ENCODE results near the gene ATG16L1.

ATG16L1 gene

DNA sequence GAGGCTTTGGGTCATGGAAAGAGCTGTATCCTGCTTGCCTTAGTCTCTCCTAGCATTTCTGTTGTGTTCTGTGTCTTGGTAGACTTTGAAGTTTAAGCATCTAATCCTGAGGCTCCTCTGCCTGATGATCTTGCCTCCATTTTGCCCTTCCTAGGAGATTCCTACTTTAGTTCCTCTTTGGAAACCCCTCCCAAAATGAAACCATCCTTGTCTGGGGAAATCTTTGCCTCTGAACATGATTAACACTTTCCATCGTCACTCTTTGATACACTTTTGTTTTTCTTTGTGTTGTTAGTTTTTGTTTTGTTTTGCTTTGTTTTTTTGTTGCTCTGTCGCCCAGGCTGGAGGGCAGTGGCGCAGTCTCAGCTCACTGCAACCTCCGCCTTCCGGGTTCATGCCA lies 9.2 kb downstream of the ATG16L1 start:
- DNase-seq (ENCODE audit: low read depth in 3 of 3): no peak

DNA sequence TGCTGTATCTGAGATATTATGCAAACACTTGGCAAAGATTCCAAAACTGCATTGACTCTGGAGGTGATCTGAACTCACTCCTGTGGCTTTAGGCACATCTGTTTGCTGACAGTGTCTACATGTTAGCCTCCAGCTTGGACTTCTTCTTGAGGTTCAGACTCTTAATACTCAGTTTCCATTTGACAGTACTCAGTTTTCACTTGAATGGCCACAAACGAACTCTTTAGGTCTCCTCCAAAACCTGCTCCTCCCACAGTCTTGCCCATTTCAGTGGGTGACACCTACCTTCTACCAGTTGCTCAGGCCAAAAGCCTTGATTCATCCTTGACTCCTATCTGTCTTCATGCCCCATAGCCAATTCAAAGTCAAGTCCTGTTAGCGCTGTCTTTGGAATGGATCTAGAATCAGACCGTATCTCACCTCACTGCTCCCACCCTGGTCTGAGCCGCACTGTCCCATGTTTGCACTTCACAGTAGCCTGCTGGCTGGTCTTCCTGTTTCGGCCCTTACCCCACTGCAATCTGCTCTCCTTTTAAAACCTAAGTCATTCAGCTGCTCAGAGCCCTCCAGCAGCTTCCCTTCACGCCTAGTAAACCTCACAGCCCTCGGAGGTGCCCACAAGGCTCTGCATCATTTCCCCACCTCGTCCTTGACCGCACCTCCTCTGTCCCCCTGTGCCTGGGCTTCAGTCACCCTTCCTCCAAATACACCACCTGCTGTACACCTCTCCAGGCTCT lies 10.5 kb downstream of the ATG16L1 start:
- DNase-seq (ENCODE audit: low read depth in 3 of 3): no peak

DNA sequence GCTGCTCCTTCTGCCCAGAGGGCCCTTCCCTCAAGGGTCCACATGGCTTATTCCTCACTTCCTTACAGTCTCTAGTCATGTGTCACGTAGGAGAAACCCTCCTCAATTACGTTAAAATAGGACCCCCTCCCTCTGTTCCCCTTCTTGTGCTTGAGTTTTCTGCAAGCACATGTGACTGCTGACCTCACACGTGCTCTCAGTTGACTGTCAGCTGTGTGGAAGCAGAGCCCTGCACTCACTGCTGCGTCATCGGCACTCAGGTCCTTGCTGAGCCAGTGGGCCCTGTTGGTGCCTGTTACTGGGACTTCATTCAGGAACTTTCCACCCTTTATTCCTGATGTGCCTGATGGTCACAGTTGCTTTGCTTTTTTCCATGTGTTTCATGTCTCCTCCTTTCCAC lies 11.1 kb downstream of the ATG16L1 start:
- no peak for DNase-seq (ENCODE audit: low read depth in 3 of 3)

DNA sequence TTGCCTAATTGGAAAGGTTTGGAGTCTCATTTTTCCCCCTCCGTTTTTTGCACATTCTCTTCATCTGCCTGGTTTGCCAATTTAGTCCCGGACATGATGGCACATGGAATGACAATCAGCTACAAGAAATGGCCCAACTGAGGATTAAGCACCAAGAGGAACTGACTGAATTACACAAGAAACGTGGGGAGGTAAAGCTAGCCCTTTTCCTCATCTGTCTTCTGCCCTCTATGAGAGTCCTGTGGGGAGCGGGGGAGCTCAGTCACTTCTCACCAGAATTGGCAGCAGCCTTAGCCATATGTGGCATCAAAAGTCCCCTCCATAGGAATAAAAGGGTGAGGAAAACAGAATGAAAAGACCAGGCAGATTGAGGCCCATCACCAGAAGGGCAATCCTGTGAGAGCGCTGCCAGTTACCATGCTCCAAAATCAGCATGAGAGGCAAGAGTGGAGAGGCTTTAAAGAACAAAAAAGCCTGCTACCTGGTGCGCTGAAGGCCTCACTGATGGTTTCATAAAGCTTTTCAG lies 11.6 kb downstream of the ATG16L1 start:
- no peak for DNase-seq (ENCODE audit: low read depth in 3 of 3)

DNA sequence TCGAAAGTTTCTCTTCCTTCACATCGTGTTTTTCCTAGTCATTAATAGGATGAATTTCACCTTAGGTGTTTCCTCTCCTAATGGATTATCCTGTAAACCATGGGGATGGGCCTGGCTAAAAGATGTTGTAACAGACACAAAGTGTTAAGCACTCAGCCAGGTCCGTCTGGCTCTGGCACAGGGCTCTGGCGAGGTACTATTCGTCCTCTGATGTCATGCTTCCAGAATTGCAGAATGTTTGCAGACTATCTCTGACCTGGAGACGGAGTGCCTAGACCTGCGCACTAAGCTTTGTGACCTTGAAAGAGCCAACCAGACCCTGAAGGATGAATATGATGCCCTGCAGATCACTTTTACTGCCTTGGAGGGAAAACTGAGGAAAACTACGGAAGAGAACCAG lies 13.2 kb downstream of the ATG16L1 start:
- DNase-seq (ENCODE audit: low read depth in 3 of 3): no peak

DNA sequence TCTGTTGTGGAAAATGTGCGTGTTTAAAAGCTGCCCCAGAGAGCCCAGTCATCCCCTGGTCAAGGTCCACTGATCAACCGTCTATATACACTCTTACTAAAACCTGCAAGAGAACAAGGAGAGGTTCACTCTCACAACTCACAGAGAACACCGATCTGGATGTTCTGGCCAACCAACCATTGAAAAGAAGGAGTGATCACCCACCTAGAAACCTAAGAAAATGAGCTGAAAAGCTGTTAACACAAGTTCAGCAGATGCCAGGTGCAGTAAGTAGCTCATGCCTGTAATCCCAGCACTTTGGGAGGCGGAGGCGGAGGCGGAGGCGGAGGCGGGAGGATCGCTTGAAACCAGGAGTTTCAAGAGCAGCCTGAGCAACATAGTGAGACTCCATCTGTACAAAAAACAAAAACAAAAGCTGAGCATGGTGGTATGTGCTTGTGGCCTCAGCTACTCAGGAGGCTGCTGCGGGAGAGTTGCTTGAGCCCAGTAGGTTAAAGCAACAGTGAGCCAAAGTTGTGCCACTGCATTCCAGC lies 14.5 kb downstream of the ATG16L1 start:
- DNase-seq (ENCODE audit: low read depth in 3 of 3): no peak

DNA sequence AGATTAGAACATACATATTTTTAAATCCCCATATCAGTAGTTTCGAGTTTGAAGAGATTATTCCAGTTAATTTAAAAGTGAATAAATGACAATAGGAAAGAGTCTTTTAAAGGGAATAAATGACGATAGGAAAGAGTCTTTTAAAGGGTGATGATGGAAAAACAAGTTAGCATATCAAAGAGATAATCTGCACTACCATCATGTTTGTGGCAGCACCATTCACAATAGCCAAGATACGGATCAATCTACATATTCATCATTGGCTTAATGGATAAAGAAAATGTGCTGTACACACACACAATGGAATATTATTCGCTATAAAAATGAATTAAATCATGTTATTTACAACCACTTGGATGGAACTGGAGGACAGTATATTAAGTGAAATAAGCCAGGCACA lies 15.0 kb downstream of the ATG16L1 start:
- DNase-seq (ENCODE audit: low read depth in 3 of 3): no peak

DNA sequence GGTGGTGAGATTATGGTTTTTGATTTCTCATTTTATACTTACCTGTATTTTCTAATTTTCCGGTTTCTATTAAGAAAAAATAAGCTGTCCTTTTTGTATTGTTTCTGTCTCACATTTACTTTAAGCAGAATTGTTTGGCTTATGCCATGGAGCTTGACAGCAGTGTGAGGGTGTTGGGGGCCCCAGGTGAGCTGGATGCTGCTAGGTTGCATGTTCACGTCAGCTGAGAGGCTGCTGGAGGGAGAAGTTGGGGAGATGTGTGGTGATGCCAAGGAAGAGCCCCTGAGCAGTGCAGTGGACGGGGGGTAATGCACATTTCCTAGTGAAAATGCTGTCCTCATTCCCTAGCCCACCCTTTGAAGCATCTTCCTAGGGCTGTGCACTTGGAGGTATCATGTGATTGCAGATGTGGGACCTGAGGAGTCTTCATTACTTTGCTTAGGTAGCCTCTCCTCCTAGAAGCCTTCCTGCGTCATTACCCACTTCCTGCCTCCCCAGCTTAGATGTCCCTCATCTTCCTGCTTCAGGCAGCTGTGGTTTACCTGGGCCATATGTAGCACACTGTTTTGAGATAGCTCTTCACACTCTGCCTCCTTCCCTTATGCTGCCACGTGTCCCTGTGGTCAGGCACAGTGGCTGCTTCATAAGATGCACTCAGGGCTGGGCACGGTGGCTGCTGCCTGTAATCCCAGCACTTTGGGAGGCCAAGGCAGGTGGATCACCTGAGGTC lies 16.2 kb downstream of the ATG16L1 start:
- DNase-seq (ENCODE audit: low read depth in 3 of 3): peak; percentile 14 to 66 (median 50)

DNA sequence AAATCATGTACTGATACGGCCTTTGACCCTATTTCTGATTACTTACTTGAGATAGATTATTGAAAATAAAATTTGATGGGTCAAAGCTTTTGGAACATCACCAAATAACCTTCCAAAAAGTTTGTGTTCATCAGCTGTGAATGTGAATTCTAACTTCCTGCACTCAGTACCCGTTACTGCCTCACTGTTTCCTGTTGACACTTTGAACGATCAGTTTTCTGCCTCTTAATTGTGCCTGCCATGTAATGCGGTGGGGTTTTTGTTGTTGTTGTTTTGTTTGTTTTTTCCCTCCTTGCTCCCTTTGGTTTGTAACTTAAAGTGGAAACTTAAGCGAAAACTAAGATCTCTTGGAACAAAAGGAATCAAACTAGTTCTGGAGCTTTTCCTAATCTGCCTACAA lies 18.9 kb downstream of the ATG16L1 start:
- no peak for DNase-seq (ENCODE audit: low read depth in 3 of 3)

DNA sequence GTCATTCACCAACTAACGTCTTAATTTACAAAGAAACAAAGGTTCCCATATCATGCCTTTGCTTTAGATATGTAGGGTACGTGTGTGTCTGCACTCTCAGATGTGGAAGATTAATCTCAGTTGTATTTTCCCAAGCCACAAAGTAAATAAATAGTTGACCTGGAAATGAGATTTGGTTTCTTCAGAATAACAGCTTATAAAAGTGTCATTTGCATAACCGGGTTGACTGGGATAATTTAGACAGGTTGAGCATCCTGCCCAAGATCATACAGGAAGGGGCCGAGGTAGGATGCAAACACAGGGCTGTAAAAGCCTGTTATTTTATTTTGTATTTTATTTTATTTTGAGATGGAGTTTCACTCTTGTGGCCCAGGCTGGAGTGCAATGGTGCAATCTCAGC lies 19.5 kb downstream of the ATG16L1 start:
- no peak for DNase-seq (ENCODE audit: low read depth in 3 of 3)

DNA sequence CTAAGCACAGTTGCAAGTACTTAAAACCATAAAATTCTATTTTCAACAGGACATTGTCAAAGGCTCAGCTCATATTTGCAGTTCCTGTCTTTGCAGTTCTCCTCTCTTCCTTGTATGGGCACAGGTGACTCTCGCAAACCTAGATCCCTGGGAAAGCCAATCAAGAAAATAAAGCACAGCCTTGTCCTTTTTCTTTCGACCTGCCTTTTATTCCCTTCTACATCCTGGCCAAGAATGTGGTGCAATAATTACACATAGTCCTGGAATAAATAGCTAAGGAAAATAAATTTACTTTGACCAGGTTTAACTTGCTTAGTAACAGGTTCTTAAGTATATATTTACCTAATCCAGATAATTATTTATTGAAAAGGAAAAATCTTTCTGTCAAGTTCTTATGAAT lies 20.2 kb downstream of the ATG16L1 start:
- DNase-seq (ENCODE audit: low read depth in 3 of 3): no peak

DNA sequence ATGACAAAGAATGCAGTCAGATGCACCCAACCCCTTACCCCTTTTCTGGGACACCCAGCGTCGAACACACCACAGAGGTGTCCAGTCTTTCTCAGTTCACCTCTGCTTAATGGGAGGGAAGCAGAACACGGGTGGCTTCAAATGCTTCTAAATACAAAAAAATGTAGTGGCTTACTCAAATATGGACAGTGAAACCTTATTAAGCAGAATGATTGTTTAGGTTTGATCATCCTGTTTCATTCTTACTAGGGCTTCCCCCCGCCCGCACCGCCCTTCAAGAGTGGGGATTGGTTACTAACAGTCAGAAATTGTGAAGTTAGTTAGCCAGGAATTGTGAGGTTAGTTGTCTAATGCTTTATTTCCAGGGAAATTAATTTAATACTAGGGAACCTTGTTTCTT lies 21.6 kb downstream of the ATG16L1 start:
- no peak for DNase-seq (ENCODE audit: low read depth in 3 of 3)

DNA sequence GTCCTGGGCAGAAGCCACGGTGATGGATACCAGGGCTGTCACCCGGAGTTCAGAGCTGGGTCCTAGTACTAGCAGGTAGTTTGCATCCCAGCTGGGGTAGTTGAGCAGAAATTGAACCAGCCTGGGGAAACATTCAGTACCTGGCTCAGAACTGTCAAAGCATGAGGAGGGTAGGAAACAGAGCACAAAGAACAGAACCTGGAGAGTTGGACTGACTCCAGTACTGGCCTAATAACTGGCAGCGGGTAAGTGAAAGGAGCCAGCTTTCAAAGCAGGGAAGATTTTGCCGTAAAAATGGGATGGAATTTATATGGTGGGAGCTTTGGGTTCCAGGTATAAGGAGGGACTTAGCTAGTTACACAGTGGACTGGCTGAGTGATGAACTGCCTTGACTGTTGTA lies 23.8 kb downstream of the ATG16L1 start:
- DNase-seq (ENCODE audit: low read depth in 3 of 3): no peak

DNA sequence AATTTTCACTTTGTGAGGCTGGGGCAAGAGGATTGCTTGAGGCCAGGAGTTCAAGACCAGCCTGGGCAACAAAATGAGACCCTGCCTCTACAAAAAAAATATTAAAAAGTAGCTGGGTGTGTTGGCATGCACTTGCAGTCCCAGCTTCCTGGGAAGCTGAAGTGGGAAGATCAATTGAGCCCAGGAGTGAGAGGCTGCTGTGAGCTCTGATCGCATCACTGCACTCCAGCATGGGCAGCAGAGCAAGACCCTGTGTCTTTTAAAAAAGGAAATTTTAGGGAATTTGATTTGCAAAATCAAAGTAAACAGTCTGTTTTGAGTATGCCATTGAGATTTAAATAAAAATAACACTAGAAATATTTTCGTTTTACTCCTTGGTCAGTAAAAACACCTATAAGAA lies 27.4 kb downstream of the ATG16L1 start:
- no peak for DNase-seq (ENCODE audit: low read depth in 3 of 3)

DNA sequence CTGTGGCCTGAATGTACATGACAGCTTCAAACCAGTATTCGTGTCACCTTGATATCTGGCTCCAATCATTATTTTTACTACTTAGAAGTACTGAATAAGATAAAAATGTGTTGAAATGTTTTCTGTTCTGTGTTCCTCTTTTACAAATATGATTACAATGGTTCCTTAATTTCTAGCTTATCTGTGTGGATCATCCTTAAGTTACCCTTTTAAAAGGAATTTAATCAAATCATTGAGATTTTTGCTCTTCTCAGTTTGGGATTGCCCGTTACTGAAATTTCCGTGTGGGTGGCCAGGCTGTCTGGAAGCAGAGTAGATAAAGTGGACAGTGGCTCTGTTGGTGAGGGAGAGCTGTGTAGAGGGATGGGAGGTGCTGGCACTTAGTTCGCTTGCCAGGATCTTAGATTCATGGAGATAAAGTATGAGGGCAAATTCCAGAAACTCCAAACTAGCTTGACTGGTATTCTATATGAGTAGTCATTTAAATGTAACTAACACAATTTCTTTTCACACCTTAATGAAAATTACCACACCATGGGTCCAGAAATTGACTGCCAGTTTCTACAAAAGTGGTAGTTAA lies 28.7 kb downstream of the ATG16L1 start:
- DNase-seq (ENCODE audit: low read depth in 3 of 3): no peak

DNA sequence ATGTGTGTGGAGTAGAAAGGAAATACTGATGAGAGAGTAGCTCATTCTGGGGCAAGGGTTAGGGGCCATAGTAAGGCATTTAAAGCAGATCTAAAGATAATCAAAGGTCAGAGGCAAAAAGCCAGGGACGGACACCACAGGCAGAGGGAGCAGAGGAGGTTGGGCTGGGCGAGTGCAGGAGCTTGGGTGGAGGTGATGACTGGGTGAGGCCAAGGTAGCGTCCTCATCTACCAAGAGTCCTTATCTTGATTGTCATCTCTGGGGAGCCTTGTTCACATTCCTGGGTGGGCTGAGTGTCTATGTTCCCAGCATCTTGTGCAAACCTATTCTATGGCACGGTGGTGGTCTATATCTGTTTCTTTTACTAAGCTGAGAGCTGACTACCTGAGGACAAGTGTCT lies 30.1 kb downstream of the ATG16L1 start:
- no peak for DNase-seq (ENCODE audit: low read depth in 3 of 3)

DNA sequence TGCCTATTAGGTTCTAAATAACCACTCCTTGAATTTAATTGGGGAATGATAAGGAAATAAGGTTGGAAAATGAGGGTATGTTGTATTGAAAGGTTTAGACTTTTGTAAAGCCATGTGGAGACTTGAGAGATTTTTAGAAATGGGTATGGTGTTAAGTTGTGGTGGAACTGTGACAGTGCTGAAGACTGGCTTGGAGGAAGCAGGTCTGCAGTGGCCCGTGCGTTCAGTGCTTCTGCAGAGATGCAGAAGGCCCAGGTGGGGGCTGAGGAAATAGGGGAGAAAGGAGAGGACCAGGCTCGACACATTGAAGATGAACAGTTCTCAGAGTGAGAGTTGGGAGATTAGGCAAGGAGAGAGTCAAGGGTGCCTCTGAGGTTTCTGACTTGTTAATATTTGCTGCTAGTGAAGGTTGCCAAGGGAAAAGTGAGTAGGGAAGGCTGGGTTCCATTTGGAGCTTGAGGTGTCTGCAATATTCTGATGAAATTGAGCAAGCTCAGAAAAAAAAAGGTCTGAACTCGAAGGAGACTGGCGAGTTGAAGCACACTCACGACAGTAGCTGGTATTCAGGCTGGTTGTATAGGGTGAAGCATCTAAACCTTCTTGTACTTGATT lies 30.6 kb downstream of the ATG16L1 start:
- no peak for DNase-seq (ENCODE audit: low read depth in 3 of 3)

DNA sequence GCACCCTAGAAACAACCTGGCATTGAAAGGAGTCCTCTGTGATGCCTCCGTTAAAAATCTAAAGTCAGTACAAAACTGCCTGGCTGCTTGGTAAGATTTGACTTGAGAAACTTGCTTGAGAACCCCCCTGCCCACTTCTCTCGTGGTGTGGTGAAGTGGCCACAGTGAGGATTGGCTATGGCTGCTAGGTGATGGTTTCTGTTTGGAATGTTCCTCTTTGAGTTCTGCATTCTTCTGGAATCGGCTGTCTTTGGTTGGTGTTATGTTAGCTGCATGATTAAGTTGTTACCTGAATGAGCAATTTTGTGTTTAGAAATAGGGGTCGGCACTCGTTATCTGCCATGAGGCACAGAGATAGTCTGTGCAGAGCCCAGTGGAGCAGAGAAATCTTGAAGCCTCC lies 34.4 kb downstream of the ATG16L1 start:
- no peak for DNase-seq (ENCODE audit: low read depth in 3 of 3)

DNA sequence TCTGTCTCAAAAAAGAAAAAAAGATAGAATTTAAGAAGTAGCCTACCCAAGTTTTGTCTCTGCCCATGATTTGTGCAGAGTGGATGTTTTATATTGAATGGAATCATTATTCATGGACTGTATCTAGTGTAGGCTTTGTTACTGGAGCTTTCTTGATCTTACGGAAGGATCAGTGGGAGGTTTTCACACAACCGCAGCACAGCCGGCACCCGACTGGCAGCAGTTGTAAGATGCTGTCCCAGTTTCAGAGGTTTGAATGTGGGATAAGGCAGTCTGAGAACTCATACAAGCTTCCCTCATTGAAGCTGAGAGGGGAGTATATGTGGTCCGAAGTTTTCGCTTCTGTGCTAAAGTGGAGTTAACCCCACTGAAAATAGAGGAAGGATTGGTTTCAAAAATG lies 36.4 kb downstream of the ATG16L1 start:
- DNase-seq (ENCODE audit: low read depth in 3 of 3): no peak

DNA sequence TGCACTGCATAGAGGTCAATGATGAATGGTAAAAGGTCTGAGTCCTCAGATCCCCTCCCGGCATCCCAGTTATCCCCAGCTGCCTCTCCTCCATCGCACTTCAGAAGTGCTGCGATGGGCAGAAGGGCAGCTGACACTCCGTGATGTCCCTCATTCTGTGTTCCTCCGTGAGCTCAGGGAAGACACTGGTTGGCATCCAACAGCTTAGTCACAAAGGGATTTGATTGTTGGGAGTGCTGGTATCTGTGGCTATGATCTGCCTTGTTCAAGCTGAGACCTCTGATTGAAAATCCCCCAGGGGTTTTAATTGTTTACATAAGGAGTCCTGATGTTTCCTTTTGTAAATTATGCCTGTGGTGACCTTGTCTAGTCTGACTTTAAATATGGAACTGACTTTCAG lies 37.2 kb downstream of the ATG16L1 start:
- DNase-seq (ENCODE audit: low read depth in 3 of 3): no peak

DNA sequence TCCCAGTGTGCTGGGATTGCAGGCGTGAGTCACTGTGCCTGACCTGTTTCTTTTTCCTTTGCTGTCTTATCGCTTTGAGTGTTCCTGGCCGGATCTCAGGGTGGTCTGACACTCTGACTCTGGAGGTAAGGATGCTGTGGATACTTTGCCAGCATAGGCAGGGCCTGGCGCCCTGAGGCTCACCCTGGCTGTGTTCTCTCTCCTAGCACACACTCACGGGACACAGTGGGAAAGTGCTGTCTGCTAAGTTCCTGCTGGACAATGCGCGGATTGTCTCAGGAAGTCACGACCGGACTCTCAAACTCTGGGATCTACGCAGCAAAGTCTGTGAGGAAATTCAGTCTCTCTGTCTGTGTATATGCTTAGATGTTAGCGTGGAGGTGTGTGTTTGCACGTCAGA lies 38.2 kb downstream of the ATG16L1 start:
- DNase-seq (ENCODE audit: low read depth in 3 of 3): no peak

Measured in stimulated activated CD4-positive, alpha-beta T cell treated with anti-CD3 and anti-CD28 coated beads, TNF-alpha, amount 100 ng/mL, for 4 hours (primary cell).